ENCODE results near the gene HTN1.

- no peak for TF ChIP-seq EZH2 (IDR thresholded peaks at IDR 0.05; ENCODE audit: insufficient read depth, poor library complexity, severe bottlenecking)
- TF ChIP-seq EZH2phosphoT487 (IDR thresholded peaks at IDR 0.05; ENCODE audit: insufficient read depth, low read depth), result no peak
These were observed 7.4 kb downstream of the HTN1 start for GRCh38 chr4:70057651-70058050.

All from GM23248 (cell line).